NCI-H2196 treated with DMSO at 0.1 percent for 48 hours (cell line): ENCODE data around the gene LRRTM4.

Experiments used
- DNase-seq: peaks from one replicate; lab custom pipeline; 2025; ENCODE audit not compliant: unreplicated experiment; lab: John Stamatoyannopoulos, UW

The LRRTM4 gene

DNA sequence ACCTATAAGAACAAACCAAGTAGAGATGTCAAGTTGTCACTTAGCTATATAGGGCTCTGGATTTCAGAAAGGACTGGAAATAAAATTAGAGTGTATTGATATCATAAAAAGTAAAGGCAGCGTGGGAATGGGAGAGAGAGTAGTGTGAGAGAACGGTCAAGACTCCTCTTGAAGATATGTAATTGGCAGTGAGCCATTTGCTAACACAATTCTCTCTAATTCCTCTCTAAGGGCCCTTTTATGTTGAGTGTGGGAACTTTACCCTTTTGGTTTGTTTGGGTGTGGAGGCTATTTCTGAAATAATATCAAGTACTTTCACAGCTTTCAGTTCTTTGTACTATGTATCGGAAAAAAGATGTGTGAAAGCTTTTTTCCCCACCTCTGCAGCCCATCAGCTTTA is 196.8 kb downstream of the LRRTM4 start:
- DNase-seq: no peak

DNA sequence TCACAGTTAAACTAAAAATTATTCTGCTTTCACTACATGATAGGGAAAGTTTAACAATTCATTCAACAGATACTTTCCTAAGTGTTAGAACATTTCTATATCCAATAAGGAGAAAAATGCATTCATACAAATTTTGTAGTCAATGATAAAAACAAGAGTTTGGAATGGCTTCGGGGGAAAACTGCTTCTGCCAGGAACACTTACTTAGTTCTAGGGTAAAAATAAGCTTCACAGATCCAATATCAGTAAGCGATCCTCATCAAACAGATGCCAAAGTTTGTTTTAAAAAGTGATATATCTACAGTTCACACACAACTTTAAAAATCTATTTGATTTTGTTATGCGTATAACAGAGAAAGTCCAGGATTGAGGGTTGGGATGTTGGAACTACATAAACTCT is 199.7 kb downstream of the LRRTM4 start:
- DNase-seq: no peak

DNA sequence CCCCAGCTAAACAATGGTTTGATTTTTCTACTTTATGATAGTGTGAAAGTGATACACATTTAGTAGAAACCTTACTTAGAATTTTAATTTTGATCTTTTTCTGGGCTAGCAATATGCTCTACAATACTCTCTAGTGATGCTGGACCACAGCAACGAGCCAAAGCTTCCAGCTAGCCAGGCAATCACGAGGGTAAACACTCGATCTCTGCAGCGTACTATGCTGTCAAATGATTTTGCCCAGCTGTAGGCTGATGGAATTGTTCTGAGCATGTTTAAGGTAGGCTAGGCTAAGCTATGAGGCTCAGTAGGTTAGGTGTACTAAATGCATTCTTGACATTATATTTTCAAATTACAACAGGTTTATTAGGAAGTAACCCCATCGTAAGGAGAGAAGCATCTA is 207.5 kb downstream of the LRRTM4 start:
- no peak for DNase-seq

- DNase-seq: no peak
These were observed 211.8 kb downstream of the LRRTM4 start for GRCh38 chr2:77310416-77310815.

GRCh38 chr2:77309725-77310124 is 212.5 kb downstream of the LRRTM4 start:
- DNase-seq: no peak

GRCh38 chr2:77301441-77301840 is 220.7 kb downstream of the LRRTM4 start:
- DNase-seq: no peak

DNA sequence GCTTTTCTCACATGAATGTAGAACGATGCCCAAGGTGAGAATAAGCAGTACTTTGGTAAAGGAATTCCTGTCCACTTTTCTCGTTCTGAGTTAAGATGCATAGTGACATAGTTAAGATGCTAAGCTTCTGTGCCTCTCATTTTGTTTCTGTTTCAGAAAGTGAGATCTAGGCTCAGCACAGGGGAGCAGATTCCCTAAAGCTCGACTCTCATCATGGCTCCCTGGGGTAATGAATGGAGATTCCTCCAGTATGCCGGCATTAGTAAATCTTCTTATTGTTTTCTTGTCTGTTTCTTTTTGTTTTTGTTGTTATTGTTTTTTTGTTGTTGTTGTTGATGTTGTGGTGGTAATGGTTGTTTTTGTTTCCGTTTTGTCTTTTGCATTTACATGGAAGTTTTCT is 225.4 kb downstream of the LRRTM4 start:
- no peak for DNase-seq

DNA sequence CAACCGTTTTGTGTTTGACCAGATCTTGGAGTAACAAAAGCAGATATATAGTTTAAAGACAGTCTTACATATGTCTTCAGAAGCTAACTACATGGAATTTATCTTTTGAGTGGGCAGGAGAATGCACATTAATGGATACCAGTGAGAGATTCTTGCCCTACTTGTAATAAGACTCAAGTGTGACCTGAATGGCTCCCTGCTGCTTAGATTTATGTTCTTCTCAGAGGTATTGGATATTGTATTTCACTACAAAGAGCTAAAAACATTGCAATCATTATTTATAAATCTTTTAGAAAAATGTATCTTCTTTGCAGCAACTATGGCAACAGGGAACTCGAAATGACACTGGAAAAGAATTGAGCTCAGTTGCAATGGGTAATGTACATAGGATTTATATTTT is 227.7 kb downstream of the LRRTM4 start:
- DNase-seq: no peak

GRCh38 chr2:77284353-77284752 is 237.8 kb downstream of the LRRTM4 start:
- DNase-seq: no peak

DNA sequence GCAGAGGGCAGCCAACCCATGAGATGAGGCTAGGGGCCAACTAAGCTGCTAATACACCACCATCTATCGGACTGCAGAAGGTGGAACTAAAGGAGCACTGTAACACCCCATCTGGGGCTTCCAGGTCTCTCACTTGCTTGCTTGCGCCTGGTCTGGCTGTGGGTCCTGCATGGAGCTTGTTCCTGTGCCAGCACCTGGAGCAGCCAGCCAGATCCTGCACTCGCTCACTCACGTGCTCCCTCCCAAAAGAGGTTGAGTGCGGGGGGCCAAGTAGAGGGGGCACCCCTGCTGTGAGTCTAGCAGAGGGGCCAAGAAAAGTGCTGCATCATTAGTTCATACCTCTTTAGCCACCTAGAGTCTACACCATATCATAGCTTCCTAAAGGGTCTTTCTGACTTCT is 250.9 kb downstream of the LRRTM4 start:
- DNase-seq: no peak

DNA sequence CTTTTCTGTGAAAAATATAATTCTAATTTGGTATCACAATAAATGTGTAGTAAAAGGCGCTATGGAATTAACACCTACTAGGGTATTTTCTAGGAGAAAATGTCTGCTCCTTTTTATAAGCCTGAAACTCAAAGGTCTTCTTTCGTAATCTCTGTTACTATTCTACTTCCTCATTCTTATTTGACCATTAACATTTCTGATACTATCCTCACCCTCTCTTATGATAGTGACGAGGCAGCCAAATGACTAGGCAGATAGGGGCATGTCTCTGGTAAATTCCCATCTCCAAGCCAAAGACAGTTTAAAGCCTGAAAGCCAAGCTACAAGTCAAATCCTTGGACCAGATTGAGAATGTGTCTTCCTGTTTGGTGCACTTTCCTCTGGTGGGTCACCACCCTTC is 251.7 kb downstream of the LRRTM4 start:
- no peak for DNase-seq

- DNase-seq: no peak
These were observed 253.6 kb downstream of the LRRTM4 start for GRCh38 chr2:77268626-77269025.

- DNase-seq: no peak
These were observed 289.2 kb downstream of the LRRTM4 start for GRCh38 chr2:77232909-77233425.

GRCh38 chr2:77228391-77228790 is 293.8 kb downstream of the LRRTM4 start:
- no peak for DNase-seq

- no peak for DNase-seq
These were observed 311.5 kb downstream of the LRRTM4 start for GRCh38 chr2:77210725-77211124.

- no peak for DNase-seq
These were observed 314.8 kb downstream of the LRRTM4 start for GRCh38 chr2:77207331-77207730.

DNA sequence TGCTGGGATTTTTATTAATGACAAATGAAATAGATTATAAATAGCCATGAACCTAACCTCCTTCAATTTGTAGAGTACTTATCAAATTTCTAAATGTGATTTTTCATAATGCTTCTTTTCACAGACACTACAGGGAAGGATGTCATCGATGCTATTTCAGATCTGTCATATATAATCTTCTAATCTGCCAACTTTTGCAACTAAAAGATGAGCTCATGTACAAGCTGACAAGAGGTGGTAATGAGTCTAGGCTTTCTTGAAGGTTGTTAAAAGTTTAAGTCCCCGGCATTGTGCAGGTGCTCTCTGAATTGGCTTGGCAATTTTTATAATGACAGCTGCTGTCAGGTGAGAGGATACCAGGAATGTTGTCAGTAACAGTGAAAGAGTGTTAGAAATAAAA is 320.4 kb downstream of the LRRTM4 start:
- DNase-seq: no peak

- no peak for DNase-seq
These were observed 322.8 kb downstream of the LRRTM4 start for GRCh38 chr2:77199411-77199810.

GRCh38 chr2:77193858-77194448 is 328.2 kb downstream of the LRRTM4 start:
- DNase-seq: no peak

DNA sequence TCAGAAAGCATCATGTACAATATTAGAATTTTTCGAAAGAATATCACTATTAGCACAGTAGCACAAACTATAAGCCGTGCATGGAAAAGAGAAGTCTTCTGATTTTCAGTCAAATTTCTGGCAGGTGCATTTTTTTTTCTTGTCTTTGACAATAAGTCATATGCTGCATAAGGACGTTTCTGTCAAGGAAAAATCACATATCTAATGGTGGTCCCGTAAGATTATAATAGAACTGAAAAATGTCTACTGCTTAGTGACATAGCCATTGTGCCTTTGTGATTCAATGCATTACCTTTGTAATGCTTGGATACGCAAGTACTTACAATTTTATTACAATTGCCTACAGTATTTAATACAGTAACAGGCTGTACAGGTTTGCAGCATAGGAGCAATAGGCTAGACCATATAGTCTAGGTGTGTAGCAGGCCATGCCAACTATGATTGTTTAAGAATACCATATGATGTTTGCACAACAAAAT is 329.3 kb downstream of the LRRTM4 start:
- DNase-seq: no peak

- DNase-seq: no peak
These were observed 330.5 kb downstream of the LRRTM4 start for GRCh38 chr2:77191665-77192064.

DNA sequence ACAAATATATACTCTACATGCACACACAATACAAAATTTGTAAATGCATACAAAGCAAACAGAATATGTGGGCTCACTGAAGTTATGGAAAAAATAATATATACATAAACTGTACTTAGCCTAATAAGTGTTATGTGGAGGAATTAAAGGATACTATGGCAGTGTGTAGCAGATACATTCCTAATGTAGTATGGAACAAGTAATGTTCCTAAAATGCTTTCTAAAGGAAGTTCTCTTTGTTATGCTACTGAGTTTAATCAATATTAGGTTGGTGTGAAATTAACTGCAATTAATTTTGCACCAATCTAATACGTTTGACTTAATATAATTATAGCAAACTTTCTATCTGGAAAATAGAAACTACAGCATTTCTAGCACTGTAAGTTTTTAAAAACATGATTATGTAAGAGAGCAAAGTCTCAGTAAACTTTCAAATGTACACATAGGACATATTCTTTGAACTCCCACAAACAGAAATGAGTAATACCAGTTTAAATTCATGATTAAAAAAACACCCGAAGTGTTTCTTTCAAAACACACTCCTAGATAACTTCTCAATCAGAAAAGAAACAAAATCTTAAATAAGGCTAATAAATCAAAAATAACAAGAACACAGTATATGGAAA is 331.3 kb downstream of the LRRTM4 start:
- no peak for DNase-seq

GRCh38 chr2:77185052-77185451 is 337.1 kb downstream of the LRRTM4 start:
- DNase-seq: no peak
